ENCODE data around the gene IRF5.
"Not testable (repeated sequence)": the region's sequence is repeated elsewhere in the genome, so short reads cannot be mapped to it uniquely, and the experiment has no call there.

IRF5 gene

GRCh38 chr7:128906001-128906765 is 31.5 kb upstream of the IRF5 start:
- no peak for DNase-seq (ENCODE audit: low read depth in 2 of 2)

GRCh38 chr7:128906766-128907559 is 30.8 kb upstream of the IRF5 start:
- DNase-seq (ENCODE audit: low read depth in 2 of 2), result no peak

- DNase-seq (ENCODE audit: low read depth in 2 of 2), result no peak
Measured at GRCh38 chr7:128908750-128909624, 28.7 kb upstream of the IRF5 start.

- DNase-seq (ENCODE audit: low read depth in 2 of 2), result no peak
Measured at GRCh38 chr7:128909625-128910568, 27.8 kb upstream of the IRF5 start.

GRCh38 chr7:128910569-128910945 is 27.2 kb upstream of the IRF5 start, which contains the start of gene KCP:
KCP (minus strand) TSS chr7:128910709; CDS start chr7:128910676, 33 bp downstream.
- DNase-seq (ENCODE audit: low read depth in 2 of 2), result no peak

- no peak for DNase-seq (ENCODE audit: low read depth in 2 of 2)
Measured at GRCh38 chr7:128911423-128912031, 26.2 kb upstream of the IRF5 start.

GRCh38 chr7:128912281-128912680 is 25.4 kb upstream of the IRF5 start:
- no peak for DNase-seq (ENCODE audit: low read depth in 2 of 2)

- DNase-seq (ENCODE audit: low read depth in 2 of 2), result not testable (repeated sequence)
Measured at GRCh38 chr7:128912709-128913495, 24.8 kb upstream of the IRF5 start.

GRCh38 chr7:128913870-128914565 is 23.7 kb upstream of the IRF5 start:
- no peak for DNase-seq (ENCODE audit: low read depth in 2 of 2)

- DNase-seq (ENCODE audit: low read depth in 2 of 2), result no peak
Measured at GRCh38 chr7:128914566-128915151, 23.1 kb upstream of the IRF5 start.

GRCh38 chr7:128915271-128915819 is 22.4 kb upstream of the IRF5 start:
- DNase-seq (ENCODE audit: low read depth in 2 of 2), result no peak

GRCh38 chr7:128915841-128916642 is 21.7 kb upstream of the IRF5 start:
- DNase-seq (ENCODE audit: low read depth in 2 of 2), result no peak

GRCh38 chr7:128916643-128916915 is 21.1 kb upstream of the IRF5 start:
- no peak for DNase-seq (ENCODE audit: low read depth in 2 of 2)

- DNase-seq (ENCODE audit: low read depth in 2 of 2), result no peak
Measured at GRCh38 chr7:128917122-128917521, 20.6 kb upstream of the IRF5 start.

GRCh38 chr7:128918016-128918665 is 19.6 kb upstream of the IRF5 start:
- DNase-seq (ENCODE audit: low read depth in 2 of 2), result no peak

GRCh38 chr7:128919241-128919640 is 18.5 kb upstream of the IRF5 start:
- no peak for DNase-seq (ENCODE audit: low read depth in 2 of 2)

Measured in activated CD8-positive, alpha-beta memory T cell treated with anti-CD3 and anti-CD28 coated beads for 4 hours (primary cell).